Activated naive CD4-positive, alpha-beta T cell treated with anti-CD3 and anti-CD28 coated beads, Interleukin-2, amount 50 U/mL, for 16 hours (primary cell): ENCODE data around the gene ZNF624.
A peak's percentile ranks its signal among the peaks of the same experiment; 100 is the strongest.
"Not testable (repeated sequence)": the region's sequence is repeated elsewhere in the genome, so short reads cannot be mapped to it uniquely, and the experiment has no call there.

ENCODE experiments used
- DNase-seq: peaks from one replicate; pipeline ENCODE4 v3.0.0-alpha.2; 2020

The ZNF624 gene

DNA sequence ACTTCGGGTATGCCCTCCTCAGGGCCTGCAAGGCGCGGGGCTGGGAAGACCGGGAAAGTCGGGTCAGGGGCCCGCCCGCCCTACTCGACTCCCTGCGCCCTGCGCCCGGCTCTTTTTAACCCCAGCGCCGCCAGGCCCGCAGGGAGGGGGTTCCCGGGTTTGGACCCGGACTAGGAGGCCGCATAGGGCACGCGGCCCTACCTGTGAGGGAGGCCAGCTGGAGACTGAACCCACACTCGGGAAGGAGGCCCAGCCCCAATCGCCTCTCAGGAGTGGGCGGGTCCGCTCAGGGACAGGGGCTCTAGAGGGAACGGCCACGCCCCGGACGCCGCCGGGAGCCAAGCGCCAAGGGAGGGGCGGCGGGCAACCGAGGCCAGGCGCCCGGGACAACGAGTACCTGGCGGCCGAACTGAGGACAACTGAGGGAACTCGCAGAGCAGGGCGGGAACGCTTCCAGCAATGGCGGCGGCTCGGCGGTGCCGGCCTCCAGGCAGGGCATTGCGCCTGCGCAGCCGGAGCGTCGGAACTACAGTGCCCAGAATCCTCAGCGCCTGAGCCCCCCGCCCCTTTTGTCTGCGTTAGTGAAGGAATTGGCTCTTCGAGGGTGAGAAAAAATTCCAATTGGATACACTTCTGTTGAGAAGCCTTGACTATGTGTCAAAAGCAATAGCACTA is at the start of gene ZNF624:
TSS of gene ZNF624 (minus strand) at position 484 of the 675 bp plus-strand sequence.
- peak; percentile 90 for DNase-seq

DNA sequence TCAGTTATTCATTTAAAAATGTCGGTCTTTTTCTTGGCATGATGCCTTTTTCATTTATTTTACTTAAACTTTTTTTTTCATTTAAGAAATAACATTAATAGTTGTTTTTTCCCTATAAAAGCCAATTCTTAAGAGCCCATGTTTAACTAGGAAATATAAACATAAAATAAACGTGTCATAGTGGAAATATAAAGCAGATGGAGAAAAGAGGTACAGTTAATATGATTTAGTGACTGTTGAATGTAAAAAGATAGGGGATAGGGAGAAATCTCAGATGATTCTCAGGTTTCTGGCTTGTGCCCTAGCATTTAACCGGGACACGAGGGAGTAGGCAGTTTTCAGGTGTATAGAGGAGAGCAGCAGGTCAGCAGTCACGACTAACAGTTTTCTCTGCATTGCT is 44.0 kb upstream of the ZNF624 start:
- not testable (repeated sequence) for DNase-seq

DNA sequence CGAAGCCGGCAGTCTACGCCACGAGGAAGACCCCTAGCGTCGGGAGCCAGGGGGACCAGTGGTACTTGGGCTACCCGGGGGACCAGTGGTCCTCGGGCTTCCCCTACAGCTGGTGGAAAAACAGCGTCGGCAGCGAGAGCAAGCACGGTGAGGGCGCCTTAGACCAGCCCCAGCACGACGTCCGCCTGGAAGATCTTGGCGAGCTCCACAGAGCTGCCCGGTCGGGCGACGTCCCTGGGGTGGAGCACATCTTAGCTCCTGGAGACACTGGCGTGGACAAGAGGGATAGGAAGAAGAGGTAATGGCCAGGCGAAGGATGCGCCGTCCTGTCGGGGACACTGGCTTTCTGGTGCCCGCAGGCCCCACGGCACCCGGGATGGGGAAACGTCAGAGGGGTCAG is 36.8 kb upstream of the ZNF624 start:
- not testable (repeated sequence) for DNase-seq

DNA sequence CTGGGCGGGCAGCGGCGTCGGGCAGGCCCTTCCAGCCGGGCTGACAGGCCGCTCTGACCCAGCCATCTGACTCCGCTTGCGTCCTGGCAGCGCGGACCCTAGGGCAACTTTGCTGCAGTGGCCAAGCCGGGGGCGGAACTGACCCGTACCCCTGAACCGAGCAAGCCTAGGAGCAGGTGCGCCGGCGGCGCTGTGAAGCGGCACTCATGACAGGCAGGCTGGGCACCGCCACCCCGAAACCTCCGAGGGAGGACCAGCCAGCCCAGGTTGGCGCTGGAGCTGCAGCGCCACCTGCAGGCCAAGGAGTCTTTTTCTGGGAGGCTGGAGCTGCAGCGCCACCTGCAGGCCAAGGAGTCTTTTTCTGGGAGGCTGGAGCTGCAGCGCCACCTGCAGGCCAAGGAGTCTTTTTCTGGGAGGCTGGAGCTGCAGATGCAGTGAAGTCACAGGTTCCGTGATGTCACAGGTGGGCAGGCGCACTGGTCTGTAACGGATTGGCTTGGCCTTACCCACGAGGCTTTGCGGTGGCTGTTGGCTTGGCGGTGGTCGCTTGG is 36.2 kb upstream of the ZNF624 start, which contains the start of gene CCDC144A:
TSS of gene CCDC144A (plus strand) at position 511 of the 551 bp plus-strand sequence. CDS start 160 bp downstream, outside the sequence.
- DNase-seq: peak; percentile 76

DNA sequence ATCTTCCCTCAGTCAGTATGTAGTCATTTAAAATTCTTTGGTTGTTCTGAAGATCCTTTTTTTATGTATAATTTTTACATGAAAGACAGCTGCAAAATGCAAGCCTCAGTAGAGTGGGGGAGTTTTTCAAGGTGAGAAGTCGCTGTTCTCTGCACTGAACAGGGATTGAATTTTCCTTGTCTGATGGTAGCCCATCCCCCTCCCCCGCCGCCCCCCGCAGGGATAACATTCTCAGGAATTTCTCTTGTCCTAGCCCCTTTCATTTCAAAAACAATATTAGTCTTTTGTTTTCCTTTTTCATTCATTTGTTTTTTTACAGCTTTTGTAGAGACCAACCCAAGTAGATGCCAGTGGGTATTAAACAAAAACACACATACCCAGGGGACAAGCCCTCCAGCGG is 33.5 kb upstream of the ZNF624 start:
- DNase-seq: not testable (repeated sequence)

DNA sequence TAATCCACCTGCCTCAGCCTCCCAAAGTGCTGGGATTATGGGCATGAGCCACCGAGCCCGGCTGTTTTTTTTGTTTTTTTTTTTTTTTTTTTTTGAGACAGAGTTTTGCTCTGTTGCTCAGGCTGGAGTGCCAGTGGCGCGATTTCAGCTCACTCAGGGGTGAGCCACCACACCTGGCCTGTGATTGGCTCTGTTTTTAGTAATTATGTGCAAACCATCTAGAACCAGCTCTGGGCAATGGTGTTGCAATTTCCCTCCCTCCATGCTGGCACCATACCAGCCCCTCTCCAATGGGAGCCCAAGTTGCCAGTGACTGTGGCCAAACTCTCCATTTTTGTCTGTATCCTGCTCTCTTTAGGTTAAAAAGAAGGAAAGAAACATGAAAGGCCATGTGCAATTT is 32.4 kb upstream of the ZNF624 start:
- not testable (repeated sequence) for DNase-seq

DNA sequence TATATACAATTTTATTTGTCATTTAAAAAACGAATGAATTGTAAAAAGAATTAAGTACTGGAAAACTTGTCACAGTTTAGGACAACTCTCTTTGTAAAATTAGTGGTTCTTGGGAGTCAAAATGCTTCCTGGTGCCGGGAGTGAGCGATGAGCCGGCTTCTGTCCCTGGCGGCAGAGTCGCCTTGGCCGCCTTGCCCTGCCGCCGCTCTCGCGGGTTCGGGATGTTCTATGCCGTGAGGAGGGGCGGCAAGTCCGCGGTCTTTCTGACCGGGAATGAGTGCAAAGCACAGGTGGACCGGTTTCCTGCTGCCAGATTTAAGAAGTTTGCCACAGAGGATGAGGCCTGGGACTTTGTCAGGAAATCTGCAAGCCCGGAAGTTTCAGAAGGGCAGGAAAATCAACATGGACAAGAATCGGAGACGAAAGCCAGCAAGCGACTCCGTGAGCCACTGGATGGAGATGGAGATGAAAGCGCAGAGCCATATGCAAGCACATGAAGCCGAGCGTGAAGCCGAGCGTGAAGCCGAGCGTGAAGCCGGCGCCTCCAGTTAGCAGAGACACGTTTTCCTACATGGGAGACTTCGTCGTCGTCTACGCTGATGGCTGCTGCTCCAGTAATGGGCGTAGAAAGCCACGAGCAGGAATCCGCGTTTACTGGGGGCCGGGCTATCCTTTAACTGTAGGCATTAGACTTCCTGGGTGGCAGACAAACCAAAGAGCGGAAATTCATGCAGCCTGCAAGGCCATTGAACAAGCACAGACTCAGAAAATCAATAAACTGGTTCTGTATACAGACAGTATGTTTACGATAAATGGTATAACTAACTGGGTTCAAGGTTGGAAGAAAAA is 29.9 kb upstream of the ZNF624 start:
- not testable (repeated sequence) for DNase-seq

DNA sequence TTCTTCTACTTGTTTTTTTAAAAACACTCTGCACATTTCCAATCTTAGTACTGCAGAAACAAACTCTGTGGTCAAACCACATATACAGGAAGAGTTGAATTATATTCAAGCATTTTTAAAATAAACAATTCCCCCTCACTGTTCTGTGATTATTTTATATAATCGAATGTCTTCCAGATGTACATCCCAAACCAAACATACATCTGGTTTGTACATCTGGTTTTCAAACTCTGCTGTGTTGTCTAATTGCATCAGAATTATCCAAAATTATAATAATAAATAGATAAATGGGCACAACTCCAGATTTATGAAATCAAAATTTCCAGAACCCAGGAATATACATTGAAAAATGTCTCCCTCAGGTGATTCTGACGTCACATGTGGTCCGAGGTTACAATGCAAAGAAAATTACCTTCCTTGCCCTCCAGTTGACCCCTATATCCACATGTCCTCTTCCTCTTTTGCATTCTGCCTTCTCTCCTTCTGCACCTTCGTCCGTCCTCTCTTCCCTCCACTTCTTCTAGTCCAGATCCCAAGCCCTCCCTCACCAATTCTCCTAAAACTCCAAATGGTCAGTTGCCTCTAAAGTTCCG is 23.1 kb upstream of the ZNF624 start:
- no peak for DNase-seq

DNA sequence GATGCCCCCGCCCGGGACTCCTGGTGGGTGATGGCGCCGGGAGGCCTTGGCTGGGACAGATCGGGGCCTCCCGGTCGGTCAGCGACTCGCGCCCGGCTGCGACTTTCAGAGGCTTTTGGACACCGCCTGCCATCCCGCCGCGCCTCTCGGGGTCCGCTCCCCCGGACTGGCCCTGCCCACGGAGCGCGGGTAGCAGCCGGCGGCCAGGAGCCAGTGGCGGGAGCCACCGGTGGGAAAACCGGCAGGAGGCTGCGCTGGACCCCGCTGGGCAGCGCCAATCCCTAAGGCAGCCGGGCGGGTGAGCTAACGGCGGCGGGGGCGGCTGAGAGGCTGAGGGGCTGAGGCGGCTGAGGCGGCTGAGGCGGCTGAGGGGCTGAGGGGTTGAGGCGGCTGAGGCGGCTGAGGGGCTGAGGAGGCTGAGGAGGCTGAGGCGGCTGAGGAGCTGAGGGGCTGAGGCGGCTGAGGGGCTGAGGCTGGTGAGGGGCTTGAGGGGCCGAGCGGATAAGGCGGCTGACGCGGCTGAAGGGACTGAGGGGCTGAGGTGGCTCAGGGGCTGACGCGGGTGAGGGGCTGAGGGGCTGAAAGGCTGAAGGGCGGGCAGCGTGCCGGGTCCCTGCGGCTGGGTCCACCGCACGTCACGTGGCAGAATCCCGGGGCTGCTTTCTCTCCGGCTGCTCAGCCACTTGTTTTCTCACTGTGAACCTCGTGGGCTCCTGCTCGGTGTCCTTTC is 13.4 kb upstream of the ZNF624 start:
- not testable (repeated sequence) for DNase-seq

DNA sequence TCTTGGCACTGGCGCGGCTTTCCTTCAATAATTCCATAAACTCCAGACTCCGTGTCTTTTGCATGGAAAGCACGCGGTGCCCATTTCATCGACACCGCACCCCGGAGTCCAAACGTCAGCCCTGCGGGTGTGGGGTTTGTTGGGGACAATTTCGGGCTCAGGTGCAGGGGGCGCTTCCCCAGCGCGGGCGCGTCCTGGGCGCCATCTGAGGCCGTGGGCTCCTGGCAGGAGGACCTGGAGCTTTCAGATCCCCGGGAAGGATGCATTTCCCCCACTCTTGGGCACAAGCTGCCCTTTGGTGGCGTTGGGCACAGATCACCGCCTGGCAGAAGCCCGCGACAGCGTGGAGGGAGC is 12.9 kb upstream of the ZNF624 start:
- not testable (repeated sequence) for DNase-seq

DNA sequence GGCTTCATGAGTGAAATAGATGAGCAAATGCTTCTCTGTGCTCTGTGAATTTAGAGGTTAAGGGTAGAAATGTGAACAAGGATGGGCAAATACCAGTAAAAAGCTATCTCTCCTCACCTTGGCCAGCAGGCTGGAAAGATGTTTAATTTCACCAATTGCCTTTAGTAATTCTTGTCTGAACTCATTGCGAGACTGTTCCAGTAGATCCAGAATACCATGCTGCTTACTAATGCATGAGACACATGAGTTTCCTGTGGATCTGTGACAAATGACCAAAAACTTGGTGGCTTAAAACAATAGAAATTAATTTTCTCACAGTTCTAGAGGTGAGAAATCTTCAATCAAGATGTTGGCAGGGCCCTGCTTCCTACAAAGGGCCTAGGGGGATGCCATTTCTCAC is 9.3 kb upstream of the ZNF624 start:
- DNase-seq: no peak

DNA sequence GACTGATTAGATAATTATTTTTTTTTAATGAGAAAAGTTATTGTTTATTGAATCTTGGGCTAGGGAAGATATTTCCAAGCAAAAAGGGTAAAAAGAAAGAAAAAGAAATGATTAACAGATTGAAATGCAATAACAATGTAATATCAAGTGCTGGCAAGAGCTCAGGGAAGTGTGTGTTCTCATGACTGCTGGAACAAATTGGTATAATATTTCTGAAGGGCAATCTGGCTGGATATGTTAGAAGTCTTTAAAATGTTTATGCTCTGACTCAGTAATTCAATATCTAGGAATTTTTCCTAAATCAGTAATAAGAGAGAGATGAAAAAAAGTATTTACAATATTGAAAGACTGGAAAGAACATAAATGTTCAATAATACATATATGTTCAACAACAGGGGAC is 7.6 kb upstream of the ZNF624 start:
- DNase-seq: no peak

DNA sequence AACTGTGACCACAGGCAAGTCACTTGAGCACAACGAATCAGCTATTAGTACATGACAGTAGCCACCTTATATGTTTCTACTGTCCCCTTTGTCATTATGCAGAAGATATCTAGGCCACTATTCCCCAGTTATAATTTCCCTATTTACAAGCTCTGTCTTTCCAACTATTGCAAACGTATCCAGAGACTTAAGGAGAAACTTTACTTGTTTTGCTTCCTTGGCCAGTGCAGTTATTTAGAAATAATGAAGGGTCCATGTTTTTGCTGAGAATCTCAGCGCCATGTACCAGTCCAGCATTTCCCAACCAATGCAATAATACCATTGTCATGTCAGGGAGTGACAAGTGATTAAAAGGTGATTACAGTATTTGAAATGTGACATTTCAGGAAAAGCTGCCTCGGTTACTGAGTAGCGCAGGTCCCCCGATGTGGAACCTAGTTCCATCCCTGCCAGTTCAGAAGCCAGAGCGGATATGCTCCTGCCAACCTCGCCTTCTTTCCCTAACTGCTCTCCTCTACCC is 743 bp downstream of the ZNF624 start:
- no peak for DNase-seq

DNA sequence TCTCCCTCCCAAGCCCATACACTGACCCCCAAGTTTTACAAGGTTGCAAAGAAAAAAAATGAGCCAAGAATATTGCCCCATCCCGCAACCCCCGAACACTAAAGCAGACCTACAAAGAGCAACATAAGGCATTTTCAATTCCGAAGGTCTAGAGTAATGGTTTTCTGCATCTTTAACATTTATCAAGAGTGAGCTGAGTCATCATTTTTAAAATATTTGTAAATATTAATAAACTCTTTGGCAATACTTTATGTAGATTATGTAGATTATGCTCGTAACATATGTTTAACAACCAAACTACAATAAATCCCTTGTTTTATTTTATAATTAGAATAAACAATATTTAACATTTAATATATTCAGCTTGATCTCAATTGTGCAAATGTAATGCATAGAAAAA is 1.4 kb downstream of the ZNF624 start:
- DNase-seq: no peak

DNA sequence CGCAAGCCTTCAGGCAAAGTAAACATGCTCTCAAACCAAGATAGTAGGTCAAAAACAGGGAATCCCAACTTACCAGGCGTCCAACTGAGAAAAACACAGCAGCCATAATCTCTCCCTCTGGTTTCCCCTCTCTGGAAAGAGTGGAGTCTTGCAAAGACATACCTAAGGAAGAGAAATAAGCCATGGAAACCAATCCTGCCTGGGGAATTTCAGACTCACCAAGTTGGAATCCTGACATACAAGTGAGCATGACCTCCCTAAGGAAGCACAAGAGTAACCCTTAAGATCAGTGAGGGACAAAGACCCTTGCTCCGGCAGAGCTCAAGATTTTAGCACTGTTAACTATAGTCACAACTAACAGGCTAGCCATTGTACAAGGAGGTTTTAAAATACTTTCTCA is 4.1 kb downstream of the ZNF624 start:
- no peak for DNase-seq

DNA sequence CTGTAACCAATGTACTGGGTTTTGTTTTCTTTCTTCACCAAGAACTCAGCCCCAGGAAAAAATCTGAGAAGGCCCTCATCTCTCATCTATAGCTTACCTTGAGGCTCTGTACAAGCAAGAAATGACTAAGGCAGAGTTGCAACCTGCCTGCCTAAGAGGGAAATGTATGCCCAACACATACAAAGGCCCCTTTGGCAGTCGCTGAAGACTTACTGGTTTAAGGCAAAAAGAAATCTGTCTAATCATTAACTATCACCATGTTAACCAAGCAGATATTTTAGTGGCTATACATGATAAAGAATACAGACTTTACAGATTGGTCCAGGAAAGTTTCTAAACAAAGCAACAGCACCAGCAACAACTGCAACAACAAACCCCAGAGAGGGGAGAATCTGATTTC is 14.2 kb downstream of the ZNF624 start:
- no peak for DNase-seq

DNA sequence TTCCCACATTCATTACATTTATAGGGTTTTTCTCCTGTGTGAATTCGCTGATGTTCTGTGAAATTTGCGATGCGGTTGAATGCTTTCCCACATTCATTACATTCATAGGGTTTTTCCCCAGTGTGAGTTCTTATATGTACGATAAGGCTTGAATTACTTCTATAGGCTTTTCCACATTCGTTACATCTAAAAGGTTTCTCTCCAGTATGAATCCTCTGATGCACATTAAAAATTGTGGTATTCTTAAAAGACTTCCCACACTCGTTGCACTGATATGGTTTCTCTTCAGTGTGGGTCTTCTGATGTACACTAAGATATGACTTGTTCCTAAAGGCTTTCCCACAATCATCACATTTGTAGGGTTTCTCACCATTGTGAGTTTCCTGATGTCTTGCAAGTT is 30.4 kb downstream of the ZNF624 start:
- no peak for DNase-seq

DNA sequence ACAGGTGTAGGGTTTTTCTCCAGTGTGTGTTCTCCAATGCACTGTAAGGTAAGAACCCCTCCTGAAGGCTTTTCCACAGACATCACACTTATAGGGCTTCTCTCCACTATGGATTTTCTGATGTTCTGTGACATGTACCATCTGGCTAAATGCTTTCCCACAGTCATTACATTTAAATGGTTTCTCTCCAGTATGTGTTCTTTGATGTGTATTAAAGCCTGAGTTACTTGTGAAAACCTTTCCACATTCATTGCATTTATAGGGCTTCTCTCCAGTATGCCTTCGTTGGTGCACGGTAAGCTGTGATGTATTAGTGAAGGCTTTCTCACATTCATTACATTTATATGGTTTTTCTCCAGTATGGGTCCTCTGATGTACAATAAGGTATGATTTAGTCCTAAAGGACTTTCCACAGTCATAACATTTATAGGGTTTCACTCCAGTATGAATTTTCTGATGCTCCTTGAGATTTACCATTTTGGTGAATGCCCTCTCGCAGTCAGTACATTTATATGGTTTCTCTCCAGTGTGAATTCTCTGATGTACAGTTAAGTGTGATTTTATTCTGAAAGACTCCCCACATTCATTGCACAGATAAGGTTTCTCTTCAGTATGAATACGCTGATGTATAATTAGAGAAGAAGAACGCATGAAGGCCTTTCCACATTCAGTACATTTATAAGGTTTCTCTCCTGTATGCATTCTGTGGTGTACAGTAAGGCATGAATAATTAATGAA is 30.9 kb downstream of the ZNF624 start:
- DNase-seq: no peak

DNA sequence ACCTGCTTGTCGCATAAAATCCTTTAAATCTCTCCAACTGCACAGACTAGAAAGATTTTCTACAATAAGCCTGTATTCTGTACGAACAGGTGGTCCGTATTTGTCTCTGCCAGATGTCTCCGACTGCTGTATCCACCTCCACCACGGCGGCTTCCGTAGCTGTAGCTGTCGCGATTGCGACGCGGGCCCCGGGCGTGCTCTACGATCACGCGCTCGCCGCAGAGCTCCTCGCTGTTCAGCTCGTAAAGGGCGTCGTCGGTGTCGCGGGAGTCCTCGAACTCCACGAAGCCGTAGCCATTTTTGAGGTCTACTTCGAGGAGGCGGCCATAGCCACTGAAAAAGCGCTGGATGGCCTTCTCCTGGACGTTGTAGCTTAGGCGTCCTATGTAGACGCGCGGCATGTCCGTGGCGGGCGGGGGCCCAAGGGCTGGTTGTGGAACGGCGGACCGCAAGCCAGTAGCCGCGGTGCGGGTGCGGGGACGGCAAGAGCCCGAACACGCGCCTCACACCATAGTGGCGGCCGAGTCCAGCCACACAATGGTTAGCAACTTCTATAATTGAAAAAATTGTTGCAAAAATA is 36.1 kb downstream of the ZNF624 start:
- DNase-seq: no peak

DNA sequence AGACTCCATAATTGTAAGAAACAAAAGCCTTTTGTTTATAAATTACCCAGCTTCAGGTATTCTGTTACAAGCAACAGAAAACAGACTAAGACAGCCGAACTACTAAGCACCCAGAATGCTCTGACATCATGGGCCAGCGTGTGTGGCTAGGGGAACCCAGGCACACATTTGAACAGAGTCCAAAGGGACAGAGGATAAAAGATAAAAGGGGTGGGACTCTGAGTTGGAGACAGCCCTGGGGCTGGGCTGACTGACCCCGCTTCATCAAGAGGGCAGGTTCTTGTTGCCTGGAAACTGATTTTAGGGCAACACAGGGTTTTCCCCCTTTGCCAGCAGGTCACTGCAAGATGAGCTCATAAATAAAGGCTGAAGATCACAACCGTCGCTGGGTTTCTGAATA is 54.1 kb downstream of the ZNF624 start:
- no peak for DNase-seq

DNA sequence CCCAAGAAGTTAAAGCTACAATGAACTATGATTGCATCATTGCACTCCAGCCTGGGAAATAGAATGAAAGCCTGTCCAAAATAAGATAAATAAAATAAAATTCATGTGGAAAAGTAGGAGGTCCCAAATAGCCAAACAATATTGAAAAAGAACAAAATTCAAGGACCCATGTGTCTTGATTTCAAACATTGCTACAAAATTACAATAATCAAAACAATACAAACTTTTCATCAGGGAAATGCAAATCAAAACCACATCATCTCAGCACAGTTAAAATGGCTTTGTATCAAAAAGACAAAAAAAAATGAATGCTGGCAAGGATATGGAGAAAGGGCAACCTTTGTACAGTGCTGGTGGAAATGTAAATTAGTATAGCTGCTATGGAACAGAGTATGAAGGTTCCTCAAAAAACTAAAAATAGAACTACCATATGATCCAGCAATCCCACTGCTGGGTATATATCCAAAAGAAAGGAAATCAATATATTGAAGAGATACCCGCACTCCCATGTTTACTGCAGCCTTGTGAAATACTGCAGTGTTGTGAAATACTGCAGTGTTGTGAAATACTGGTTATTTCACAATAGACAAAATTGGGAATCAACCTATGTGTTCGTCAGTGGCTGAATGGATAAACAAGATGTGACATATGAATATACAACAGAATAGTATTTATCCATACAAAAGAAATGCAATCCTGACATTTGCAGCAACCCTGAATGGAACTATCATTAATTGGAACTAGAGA is 60.1 kb downstream of the ZNF624 start:
- no peak for DNase-seq
